Neural cell (in vitro differentiated cells): ENCODE measurements around the gene FCN2. TPM values are rescaled to one million over a fixed set of nuclear protein-coding genes. Genes with fewer than 3 reads are reported as not detected.
"Not testable (repeated sequence)": the region's sequence is repeated elsewhere in the genome, so short reads cannot be mapped to it uniquely, and the experiment has no call there.

ENCODE experiments used
- H2AFZ ChIP-seq: fragments of 200-600, 300-800 bp; sonication (generic), shearing (Covaris generic); 2 replicates; pipeline ENCODE4 v1.6.0; 2014; ENCODE audit warnings: low read depth, mild to moderate bottlenecking, antibody characterized with exemption, low read length, moderate library complexity
- H3F3A ChIP-seq: fragments of 200-600 bp; shearing (Covaris generic); 2 replicates; pipeline ENCODE4 v1.6.1; 2016; ENCODE audit warnings: mild to moderate bottlenecking, moderate library complexity, mixed read lengths, antibody characterized with exemption, low read length; ENCODE audit not compliant: insufficient read depth, poor library complexity, severe bottlenecking
- H3K27ac ChIP-seq: fragments of 200-600, 300-800 bp; sonication (generic), shearing (Covaris generic); 2 replicates; pipeline ENCODE4 v1.5.1; 2014; ENCODE audit warnings: mild to moderate bottlenecking, low read length, moderate library complexity
- H3K27me3 ChIP-seq: fragments of 300-800, 200-600 bp; sonication (generic), shearing (Covaris generic); 2 replicates; pipeline ENCODE4 v1.6.0; 2014; ENCODE audit warnings: mild to moderate bottlenecking, low read depth, low read length, moderate library complexity; ENCODE audit not compliant: insufficient read depth
- H3K36me3 ChIP-seq: fragments of 300-800, 200-600 bp; sonication (generic), shearing (Covaris generic); 2 replicates; pipeline ENCODE4 v1.5.1; 2014; ENCODE audit warnings: mild to moderate bottlenecking, antibody characterized with exemption, low read length, moderate library complexity; ENCODE audit not compliant: insufficient read depth
- H3K4me2 ChIP-seq: fragments of 300-800, 200-600 bp; sonication (generic), shearing (Covaris generic); 2 replicates; pipeline ENCODE4 v1.6.0; 2014; ENCODE audit warnings: mild to moderate bottlenecking, low read length
- H3K4me3 ChIP-seq: fragments of 300-800, 200-600 bp; sonication (generic), shearing (Covaris generic); 2 replicates; pipeline ENCODE4 v1.5.1; 2014; ENCODE audit warnings: mild to moderate bottlenecking, low read length, moderate library complexity
- H3K79me2 ChIP-seq: fragments of 200-600 bp; shearing (Covaris generic); replicated peaks from 2 replicates; pipeline ENCODE4 v1.6.0; 2014; ENCODE audit warnings: mild to moderate bottlenecking, low read length, moderate library complexity; ENCODE audit not compliant: insufficient read depth
- H3K9ac ChIP-seq: fragments of 300-800, 200-600 bp; sonication (generic), shearing (Covaris generic); 2 replicates; pipeline ENCODE4 v1.6.1; 2016; ENCODE audit warnings: mild to moderate bottlenecking, low read length, mixed read lengths
- H3K9me2 ChIP-seq: fragments of 200-600 bp; shearing (Covaris generic); 2 replicates; pipeline ENCODE4 v1.6.1; 2016; ENCODE audit warnings: mild to moderate bottlenecking, low read length, mixed read lengths; ENCODE audit not compliant: insufficient read depth
- H3K9me3 ChIP-seq: fragments of 200-600, 300-800 bp; sonication (generic), shearing (Covaris generic); 2 replicates; pipeline ENCODE4 v1.6.1; 2016; ENCODE audit warnings: mild to moderate bottlenecking, mixed run types, low read length, moderate library complexity, mixed read lengths
- H4K20me1 ChIP-seq: fragments of 200-600 bp; shearing (Covaris generic); 2 replicates; pipeline ENCODE4 v1.6.1; 2016; ENCODE audit warnings: mild to moderate bottlenecking, mixed run types; ENCODE audit not compliant: insufficient read depth
- EP300 ChIP-seq: fragments of 450-650 bp; conservative IDR thresholded peaks from 2 replicates; pipeline ENCODE4 v1.6.1; 2014; ENCODE audit warnings: antibody characterized with exemption, mild to moderate bottlenecking, moderate library complexity; ENCODE audit not compliant: poor library complexity, severe bottlenecking
- EZH2 ChIP-seq: fragments of 200-600, 300-800 bp; shearing (Covaris generic), sonication (generic); IDR thresholded peaks from 2 replicates; pipeline ENCODE4 v1.6.1; 2014; ENCODE audit warnings: antibody characterized with exemption, low read length, borderline replicate concordance, mild to moderate bottlenecking; ENCODE audit not compliant: insufficient read depth, poor library complexity, severe bottlenecking
- POLR2AphosphoS5 ChIP-seq: IDR thresholded peaks from 2 replicates; pipeline ENCODE4 v1.6.1; 2012
- RAD21 ChIP-seq: fragments of 450-650 bp; conservative IDR thresholded peaks from 2 replicates; pipeline ENCODE4 v1.6.1; 2014; ENCODE audit warnings: antibody characterized with exemption, mild to moderate bottlenecking, moderate library complexity
- SMC3 ChIP-seq: fragments of 450-650 bp; conservative IDR thresholded peaks from 2 replicates; pipeline ENCODE4 v1.6.1; 2014; ENCODE audit warnings: antibody characterized with exemption, mild to moderate bottlenecking, moderate library complexity; ENCODE audit not compliant: poor library complexity
- TAF1 ChIP-seq: IDR thresholded peaks from 2 replicates; pipeline ENCODE4 v1.6.1; 2012; ENCODE audit warnings: low read depth
- polyA plus RNA-seq: library from polyadenylated mRNA; depleted of rRNA; stranded (reverse); fragments of >200 nt; gene quantifications from 2 replicates; pipeline ENCODE4 v1.2.3, GENCODE V29; 2014
- TF ChIP-seq, protein P1 (sequence below): fragments of 450-650 bp; IDR thresholded peaks from 2 replicates; pipeline ENCODE4 v1.5.1; 2014; ENCODE audit warnings: antibody characterized with exemption, mild to moderate bottlenecking, moderate library complexity; ENCODE audit not compliant: poor library complexity, severe bottlenecking
- TF ChIP-seq, protein P2 (sequence below): IDR thresholded peaks from 2 replicates; pipeline ENCODE4 v1.6.1; 2012; ENCODE audit warnings: borderline replicate concordance

Gene FCN2
- polyA plus RNA-seq, 1 donor from 2014 or later, result not detected

DNA sequence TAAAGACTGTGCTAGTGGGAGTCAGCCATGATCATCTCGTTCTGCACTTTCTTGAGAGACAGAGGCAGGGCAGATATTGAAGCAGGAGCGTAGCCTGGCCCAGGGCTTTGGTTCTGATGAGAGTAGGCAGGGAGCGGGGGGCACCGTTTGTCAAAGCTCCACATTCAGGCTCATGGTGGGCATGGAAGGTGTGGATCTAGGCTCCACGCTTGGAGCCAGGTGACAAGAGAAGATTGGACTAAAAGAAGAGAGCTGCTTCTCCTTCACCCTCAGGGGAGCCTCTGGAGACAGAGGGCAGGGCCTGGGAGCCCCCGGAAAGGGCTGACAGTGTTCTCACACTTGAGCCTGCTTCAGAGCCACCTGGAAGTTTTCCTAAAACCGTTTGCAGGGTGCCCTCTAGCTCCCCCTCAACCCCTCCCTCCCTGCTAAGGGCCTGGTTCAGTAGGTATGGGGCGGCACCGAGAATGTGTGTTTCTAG is 24.7 kb upstream of the FCN2 start:
- H4K20me1 ChIP-seq, result no peaks in the 10 kb centered on the region
- H3K79me2 ChIP-seq, result no peaks in the 10 kb centered on the region
- no peak overlapping the region for H2AFZ ChIP-seq
- H3K4me2 ChIP-seq, result no peak overlapping the region
- no peaks in the 10 kb centered on the region for H3K9me3 ChIP-seq
- H3K4me3 ChIP-seq, result no peak overlapping the region
- no peak overlapping the region for H3K9ac ChIP-seq
- no peaks in the 10 kb centered on the region for H3K9me2 ChIP-seq
- no peaks in the 10 kb centered on the region for H3F3A ChIP-seq
- no peaks in the 10 kb centered on the region for H3K36me3 ChIP-seq
- TF ChIP-seq, protein P1, sequence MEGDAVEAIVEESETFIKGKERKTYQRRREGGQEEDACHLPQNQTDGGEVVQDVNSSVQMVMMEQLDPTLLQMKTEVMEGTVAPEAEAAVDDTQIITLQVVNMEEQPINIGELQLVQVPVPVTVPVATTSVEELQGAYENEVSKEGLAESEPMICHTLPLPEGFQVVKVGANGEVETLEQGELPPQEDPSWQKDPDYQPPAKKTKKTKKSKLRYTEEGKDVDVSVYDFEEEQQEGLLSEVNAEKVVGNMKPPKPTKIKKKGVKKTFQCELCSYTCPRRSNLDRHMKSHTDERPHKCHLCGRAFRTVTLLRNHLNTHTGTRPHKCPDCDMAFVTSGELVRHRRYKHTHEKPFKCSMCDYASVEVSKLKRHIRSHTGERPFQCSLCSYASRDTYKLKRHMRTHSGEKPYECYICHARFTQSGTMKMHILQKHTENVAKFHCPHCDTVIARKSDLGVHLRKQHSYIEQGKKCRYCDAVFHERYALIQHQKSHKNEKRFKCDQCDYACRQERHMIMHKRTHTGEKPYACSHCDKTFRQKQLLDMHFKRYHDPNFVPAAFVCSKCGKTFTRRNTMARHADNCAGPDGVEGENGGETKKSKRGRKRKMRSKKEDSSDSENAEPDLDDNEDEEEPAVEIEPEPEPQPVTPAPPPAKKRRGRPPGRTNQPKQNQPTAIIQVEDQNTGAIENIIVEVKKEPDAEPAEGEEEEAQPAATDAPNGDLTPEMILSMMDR, result no peak
- no peak for TF ChIP-seq RAD21
- no peak for TF ChIP-seq SMC3
- TF ChIP-seq, protein P2, sequence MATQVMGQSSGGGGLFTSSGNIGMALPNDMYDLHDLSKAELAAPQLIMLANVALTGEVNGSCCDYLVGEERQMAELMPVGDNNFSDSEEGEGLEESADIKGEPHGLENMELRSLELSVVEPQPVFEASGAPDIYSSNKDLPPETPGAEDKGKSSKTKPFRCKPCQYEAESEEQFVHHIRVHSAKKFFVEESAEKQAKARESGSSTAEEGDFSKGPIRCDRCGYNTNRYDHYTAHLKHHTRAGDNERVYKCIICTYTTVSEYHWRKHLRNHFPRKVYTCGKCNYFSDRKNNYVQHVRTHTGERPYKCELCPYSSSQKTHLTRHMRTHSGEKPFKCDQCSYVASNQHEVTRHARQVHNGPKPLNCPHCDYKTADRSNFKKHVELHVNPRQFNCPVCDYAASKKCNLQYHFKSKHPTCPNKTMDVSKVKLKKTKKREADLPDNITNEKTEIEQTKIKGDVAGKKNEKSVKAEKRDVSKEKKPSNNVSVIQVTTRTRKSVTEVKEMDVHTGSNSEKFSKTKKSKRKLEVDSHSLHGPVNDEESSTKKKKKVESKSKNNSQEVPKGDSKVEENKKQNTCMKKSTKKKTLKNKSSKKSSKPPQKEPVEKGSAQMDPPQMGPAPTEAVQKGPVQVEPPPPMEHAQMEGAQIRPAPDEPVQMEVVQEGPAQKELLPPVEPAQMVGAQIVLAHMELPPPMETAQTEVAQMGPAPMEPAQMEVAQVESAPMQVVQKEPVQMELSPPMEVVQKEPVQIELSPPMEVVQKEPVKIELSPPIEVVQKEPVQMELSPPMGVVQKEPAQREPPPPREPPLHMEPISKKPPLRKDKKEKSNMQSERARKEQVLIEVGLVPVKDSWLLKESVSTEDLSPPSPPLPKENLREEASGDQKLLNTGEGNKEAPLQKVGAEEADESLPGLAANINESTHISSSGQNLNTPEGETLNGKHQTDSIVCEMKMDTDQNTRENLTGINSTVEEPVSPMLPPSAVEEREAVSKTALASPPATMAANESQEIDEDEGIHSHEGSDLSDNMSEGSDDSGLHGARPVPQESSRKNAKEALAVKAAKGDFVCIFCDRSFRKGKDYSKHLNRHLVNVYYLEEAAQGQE, result no peak
- TF ChIP-seq TAF1, result no peak
- TF ChIP-seq POLR2AphosphoS5, result no peak
- no peak for TF ChIP-seq EZH2
- H3K27me3 ChIP-seq, result no peaks in the 10 kb centered on the region
- no peak overlapping the region for H3K27ac ChIP-seq

DNA sequence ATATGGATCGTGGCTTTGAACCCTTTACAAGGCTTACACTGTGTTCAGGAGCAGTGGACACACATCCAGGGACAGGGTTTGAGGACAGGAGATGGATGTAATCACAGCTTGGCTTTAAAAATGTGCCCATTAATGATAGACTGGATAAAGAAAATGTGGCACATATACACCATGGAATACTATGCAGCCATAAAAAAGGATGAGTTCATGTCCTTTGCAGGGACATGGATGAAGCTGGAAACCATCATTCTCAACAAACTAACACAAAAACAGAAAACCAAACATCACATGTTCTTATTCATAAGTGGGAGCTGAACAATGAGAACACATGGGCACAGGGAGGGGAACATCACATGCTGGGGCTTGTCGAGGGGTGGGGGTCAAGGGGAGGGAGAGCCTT is 23.2 kb upstream of the FCN2 start:
- H2AFZ ChIP-seq, H3K4me3 ChIP-seq, H3K36me3 ChIP-seq, H3F3A ChIP-seq, H3K27ac ChIP-seq, H3K9me2 ChIP-seq, H3K79me2 ChIP-seq, H4K20me1 ChIP-seq, H3K4me2 ChIP-seq, H3K9ac ChIP-seq, H3K27me3 ChIP-seq, H3K9me3 ChIP-seq: not testable (repeated sequence)

DNA sequence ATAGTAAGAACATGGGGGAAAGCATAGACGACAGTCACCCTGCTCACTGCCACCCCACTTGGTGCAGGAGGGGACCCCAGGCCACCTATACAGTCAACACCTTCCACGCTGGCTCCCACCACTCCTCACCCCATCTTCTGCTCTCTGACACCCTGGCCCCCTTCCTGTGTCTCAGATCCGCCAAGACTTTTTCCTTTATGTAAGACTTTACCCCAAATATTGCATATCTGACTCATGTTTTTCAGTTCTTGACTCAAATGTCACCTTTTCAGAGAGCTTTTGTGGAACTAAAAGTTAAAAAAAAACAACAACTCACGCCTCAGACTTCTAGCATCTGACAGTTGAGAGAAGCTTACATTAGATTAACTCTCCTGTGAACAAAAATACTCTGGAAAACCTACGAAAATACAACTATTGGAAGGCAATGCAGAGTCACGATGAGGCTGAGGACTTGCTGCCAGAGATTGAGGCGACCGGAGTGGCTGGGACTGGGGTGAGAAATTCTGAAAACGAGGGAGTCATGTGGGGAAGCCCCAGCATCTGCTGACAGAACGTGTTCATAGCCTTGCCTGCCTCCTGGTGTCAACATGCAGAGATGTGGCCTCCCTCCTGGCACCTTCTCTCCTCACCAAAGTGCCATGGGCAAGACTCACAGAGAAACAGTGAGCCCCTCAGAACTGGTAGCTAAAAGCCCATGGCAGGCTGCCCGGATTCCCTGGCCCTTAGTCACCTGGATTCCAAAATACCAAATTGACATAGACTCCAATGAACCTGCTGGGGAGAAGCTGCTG is 22.4 kb upstream of the FCN2 start:
- Histone ChIP-seq H4K20me1 (no peaks in the 10 kb centered on the region), H3K27me3 (no peaks in the 10 kb centered on the region), H3K36me3 (no peaks in the 10 kb centered on the region), H3F3A (no peaks in the 10 kb centered on the region), H2AFZ (no peak overlapping the region), H3K4me3 (no peak overlapping the region), H3K79me2 (no peaks in the 10 kb centered on the region), H3K4me2 (no peak overlapping the region), H3K27ac (no peak overlapping the region), H3K9me3 (no peaks in the 10 kb centered on the region), H3K9ac (no peak overlapping the region), H3K9me2 (no peaks in the 10 kb centered on the region)
- TF ChIP-seq RAD21 (no peak), EP300 (no peak)
- TF ChIP-seq, protein P1, result no peak
- TF ChIP-seq, protein P2, result no peak
